SK-N-MC (cell line): ENCODE data around the gene CCDC8.

Source experiments
- DNase-seq: peaks from one replicate; pipeline ENCODE4 v3.0.0-alpha.2; 2011; ENCODE audit warnings: low read depth, low spot score
- H3K27ac ChIP-seq: fragments of 200-600 bp; sonication (generic); 2 replicates; pipeline ENCODE4 v1.5.1; 2016; ENCODE audit warnings: mixed run types
- H3K36me3 ChIP-seq: fragments of 200-600 bp; sonication (generic); 2 replicates; pipeline ENCODE4 v1.6.1; 2017; ENCODE audit warnings: antibody characterized with exemption, low read length, mixed read lengths; ENCODE audit not compliant: insufficient read depth
- H3K4me3 ChIP-seq: fragments of 200-600 bp; sonication (generic); 2 replicates; pipeline ENCODE4 v1.5.1; 2016
- H3K9ac ChIP-seq: fragments of 200-600 bp; sonication (generic); 2 replicates; pipeline ENCODE4 v1.8.0; 2017; ENCODE audit warnings: mixed run types, mixed read lengths; ENCODE audit not compliant: insufficient read length
- H3K9me3 ChIP-seq: fragments of 200-600 bp; sonication (generic); 2 replicates; pipeline ENCODE4 v1.6.1; 2017; ENCODE audit warnings: low read depth, mild to moderate bottlenecking, antibody characterized with exemption, low read length, moderate library complexity, mixed read lengths
- EZH2 ChIP-seq: fragments of 200-600 bp; sonication (generic); IDR thresholded peaks from one replicate; pipeline ENCODE4 v1.6.1; 2017; ENCODE audit warnings: antibody characterized with exemption
- FOXP2 ChIP-seq: optimal IDR thresholded peaks from 2 replicates; pipeline ENCODE3; 2011; ENCODE audit warnings: mild to moderate bottlenecking, moderate library complexity; ENCODE audit not compliant: insufficient read depth; ENCODE audit errors: extremely low read length, control extremely low read depth
- POLR2AphosphoS5 ChIP-seq: IDR thresholded peaks from 2 replicates; pipeline ENCODE4 v1.6.1; 2012; ENCODE audit warnings: mild to moderate bottlenecking, low read depth, low read length, borderline replicate concordance

The CCDC8 gene

GRCh38 chr19:46387713-46388130 is 25.6 kb downstream of the CCDC8 start:
- Histone ChIP-seq H3K4me3 (no peak overlapping the region), H3K36me3 (peaks cover 77% of the 10 kb centered on the region), H3K27ac (no peak overlapping the region), H3K9ac (no peak overlapping the region), H3K9me3 (no peaks in the 10 kb centered on the region)
- TF ChIP-seq EZH2: no peak
- no peak for TF ChIP-seq POLR2AphosphoS5
- TF ChIP-seq FOXP2: no peak
- DNase-seq: no peak

- no peak for DNase-seq
- peaks cover 83% of the 10 kb centered on the region for H3K36me3 ChIP-seq
- TF ChIP-seq EZH2 (no peak), POLR2AphosphoS5 (no peak), FOXP2 (no peak)
Observed at GRCh38 chr19:46386996-46387712, 26.2 kb downstream of the CCDC8 start.

GRCh38 chr19:46386151-46386550 is 27.2 kb downstream of the CCDC8 start:
- Histone ChIP-seq H3K4me3 (no peak overlapping the region), H3K36me3 (peaks cover 89% of the 10 kb centered on the region), H3K9ac (no peak overlapping the region), H3K27ac (no peak overlapping the region), H3K9me3 (no peaks in the 10 kb centered on the region)
- TF ChIP-seq EZH2: no peak
- no peak for TF ChIP-seq FOXP2
- TF ChIP-seq POLR2AphosphoS5: no peak
- DNase-seq: no peak

More at GRCh38 chr19:46386996-46387712, 26.2 kb downstream of the CCDC8 start:
- no peaks in the 10 kb centered on the region for H3K9me3 ChIP-seq
- H3K9ac ChIP-seq: no peak overlapping the region
- no peak overlapping the region for H3K4me3 ChIP-seq
- no peak overlapping the region for H3K27ac ChIP-seq

DNA sequence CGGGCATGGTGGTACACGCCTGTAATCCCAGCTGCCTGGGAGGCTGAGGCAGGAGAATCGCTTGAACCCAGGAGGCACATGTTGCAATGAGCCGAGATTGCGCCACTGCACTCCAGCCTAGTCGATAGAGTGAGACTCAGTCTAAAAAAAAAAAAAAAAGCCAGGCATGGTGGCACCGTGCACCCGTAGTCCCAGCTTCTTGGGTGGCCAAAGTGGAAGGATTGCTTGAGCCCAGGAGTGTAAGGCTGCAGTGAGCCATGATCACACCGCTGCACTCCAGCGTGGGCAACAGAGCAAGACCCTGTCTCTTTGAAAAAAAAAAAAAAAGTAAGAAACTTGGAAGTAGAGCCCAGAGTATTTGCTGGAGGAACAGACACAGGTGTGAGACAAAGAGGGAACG is 27.7 kb downstream of the CCDC8 start:
- H3K9ac ChIP-seq: no peak overlapping the region
- TF ChIP-seq FOXP2 (no peak), EZH2 (no peak), POLR2AphosphoS5 (no peak)
- H3K27ac ChIP-seq: no peak overlapping the region
- H3K9me3 ChIP-seq: peaks cover 3% of the 10 kb centered on the region; the same call in 1 of the 2 replicates
- DNase-seq: no peak
- H3K4me3 ChIP-seq: no peak overlapping the region
- peaks cover 89% of the 10 kb centered on the region for H3K36me3 ChIP-seq

DNA sequence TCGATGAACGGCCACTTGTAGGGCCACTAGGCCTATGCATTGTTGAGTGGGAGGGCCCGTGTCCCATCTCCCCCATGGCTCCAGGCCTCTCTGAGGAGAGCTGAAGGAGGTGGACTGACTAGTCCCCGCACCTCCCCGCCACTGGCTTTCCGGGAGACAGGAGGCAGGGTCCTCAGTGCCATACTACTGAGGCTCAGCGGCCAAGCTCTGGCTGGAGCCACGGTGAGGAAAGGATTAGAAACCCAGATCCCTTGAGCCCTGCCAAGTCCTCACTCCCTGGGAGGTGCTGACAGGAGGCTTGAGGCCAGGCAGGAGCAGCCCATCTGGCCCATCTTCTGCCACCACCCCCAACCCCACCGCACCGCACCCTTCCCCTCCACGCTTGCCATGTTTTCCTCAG is 29.0 kb downstream of the CCDC8 start:
- no peak overlapping the region for H3K9ac ChIP-seq
- peaks cover 7% of the 10 kb centered on the region for H3K9me3 ChIP-seq
- TF ChIP-seq EZH2 (no peak), FOXP2 (no peak), POLR2AphosphoS5 (no peak)
- H3K27ac ChIP-seq: no peak overlapping the region
- H3K4me3 ChIP-seq: no peak overlapping the region
- no peak for DNase-seq
- peaks cover 89% of the 10 kb centered on the region for H3K36me3 ChIP-seq

DNA sequence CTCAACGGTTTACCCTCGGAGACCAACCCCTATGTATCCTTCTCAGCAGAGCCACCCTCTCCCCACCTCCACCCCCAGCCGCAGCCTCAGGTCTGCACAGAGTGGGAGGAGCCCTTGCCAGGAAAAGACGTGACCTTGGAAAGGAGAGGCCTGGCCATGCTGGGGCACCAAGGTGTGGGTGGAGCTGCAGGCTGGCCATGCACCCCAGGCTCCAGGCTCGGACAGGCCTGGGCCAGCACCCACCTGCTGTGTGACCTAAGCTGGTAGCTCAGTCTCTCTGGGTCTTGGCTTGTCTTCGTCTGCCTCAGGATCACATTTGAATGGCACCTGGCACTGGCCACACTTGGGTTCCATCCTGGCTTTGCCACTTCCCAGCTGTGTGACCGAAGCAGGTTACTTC is 29.5 kb downstream of the CCDC8 start:
- Histone ChIP-seq H3K36me3 (peaks cover 90% of the 10 kb centered on the region), H3K4me3 (no peak overlapping the region), H3K9me3 (peaks cover 7% of the 10 kb centered on the region), H3K27ac (no peak overlapping the region), H3K9ac (no peak overlapping the region)
- TF ChIP-seq EZH2 (no peak), FOXP2 (no peak), POLR2AphosphoS5 (no peak)
- no peak for DNase-seq

- Histone ChIP-seq H3K9ac (no peak overlapping the region), H3K4me3 (no peak overlapping the region), H3K9me3 (peaks cover 7% of the 10 kb centered on the region), H3K36me3 (peaks cover 87% of the 10 kb centered on the region), H3K27ac (no peak overlapping the region)
- DNase-seq: no peak
- TF ChIP-seq POLR2AphosphoS5 (no peak), EZH2 (no peak)
Observed at GRCh38 chr19:46383171-46383815, 30.1 kb downstream of the CCDC8 start.

DNA sequence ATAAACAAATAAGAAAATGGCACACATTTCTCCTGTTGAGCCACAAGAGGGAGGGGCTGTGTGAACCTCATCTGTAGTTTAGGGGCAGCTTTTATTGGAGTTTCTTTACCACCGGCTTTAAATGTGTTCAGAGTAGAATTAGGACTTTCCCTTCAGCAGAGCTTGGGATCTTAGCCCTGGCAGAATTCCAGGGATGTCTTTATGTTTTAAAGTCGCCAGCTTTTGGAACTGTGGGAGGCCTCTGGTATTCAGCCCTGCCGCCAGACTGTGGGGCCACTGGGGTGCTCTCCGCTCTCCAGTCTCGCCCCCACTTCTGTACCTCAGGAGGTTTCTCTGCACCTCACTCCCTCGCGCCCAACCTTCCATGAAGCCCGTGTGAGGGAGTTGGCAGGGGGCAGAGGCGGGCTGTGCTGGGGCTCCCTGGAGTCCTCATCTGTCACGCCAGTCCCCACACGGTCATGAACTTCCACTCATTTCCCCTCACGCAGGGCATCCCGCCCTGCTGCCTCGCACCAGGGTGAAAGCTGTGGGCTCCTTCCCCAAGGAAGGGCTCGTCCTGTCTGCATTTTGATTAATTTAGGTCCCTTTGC is 31.5 kb downstream of the CCDC8 start:
- Histone ChIP-seq H3K9ac (no peak overlapping the region), H3K36me3 (peaks cover 85% of the 10 kb centered on the region), H3K4me3 (no peak overlapping the region), H3K27ac (no peak overlapping the region), H3K9me3 (peaks cover 7% of the 10 kb centered on the region)
- TF ChIP-seq POLR2AphosphoS5: no peak
- no peak for TF ChIP-seq FOXP2
- TF ChIP-seq EZH2: no peak
- no peak for DNase-seq
